ENCODE measurements around the gene ZNF587B. TPM values are rescaled to one million over a fixed set of nuclear protein-coding genes. Genes with fewer than 3 reads are reported as not detected.
"Not testable (repeated sequence)": the region's sequence is repeated elsewhere in the genome, so short reads cannot be mapped to it uniquely, and the experiment has no call there.

The ZNF587B gene
- total and polyA plus RNA-seq, 9 of the 15 experiments (the other 6 are each of a cell fraction or from before 2014, with no cell fraction given), result 7.4 to 37.5 (median 20.8) TPM

GRCh38 chr19:57849666-57850473 lies 19.8 kb downstream of the ZNF587B start, which contains the start of gene ZNF587 (continued):
- peak; percentile 23; the same call in 1 of the 2 replicates for TF ChIP-seq CHD2 (IDR thresholded peaks at IDR 0.05; ENCODE audit: low read depth, low read length)
- TF ChIP-seq POLR2B (IDR thresholded peaks at IDR 0.05; ENCODE audit: low read depth, partially characterized antibody), result peak; percentile 64
- 0 out of 2 replicates have a peak, but pooled peaks have one; percentile 6 for TF ChIP-seq TEAD4 (IDR thresholded peaks at IDR 0.05; ENCODE audit: low read length)
- TF ChIP-seq TEAD4, MYBL2 (CRISPR knock-in tag; IDR thresholded peaks at IDR 0.05; ENCODE audit: borderline replicate concordance): not testable (repeated sequence)
- peak; percentile 84 for TF ChIP-seq MXI1 (IDR thresholded peaks at IDR 0.05; ENCODE audit: low read depth, low read length)
- TF ChIP-seq FOXP1 (CRISPR knock-in tag; IDR thresholded peaks at IDR 0.05), result peak; percentile 47; the same call in 1 of the 2 replicates
- TF ChIP-seq MYC (IDR thresholded peaks at IDR 0.05; ENCODE audit: low read depth, low read length), result peak; percentile 80
- TF ChIP-seq MYC (CRISPR knock-in tag; IDR thresholded peaks at IDR 0.05; ENCODE audit: borderline replicate concordance, low read depth), result 0 out of 2 replicates have a peak, but pooled peaks have one; percentile 56
- TF ChIP-seq POLR2A (conservative IDR thresholded peaks at IDR 0.05), result peak; percentile 76
- TF ChIP-seq, protein P1, sequence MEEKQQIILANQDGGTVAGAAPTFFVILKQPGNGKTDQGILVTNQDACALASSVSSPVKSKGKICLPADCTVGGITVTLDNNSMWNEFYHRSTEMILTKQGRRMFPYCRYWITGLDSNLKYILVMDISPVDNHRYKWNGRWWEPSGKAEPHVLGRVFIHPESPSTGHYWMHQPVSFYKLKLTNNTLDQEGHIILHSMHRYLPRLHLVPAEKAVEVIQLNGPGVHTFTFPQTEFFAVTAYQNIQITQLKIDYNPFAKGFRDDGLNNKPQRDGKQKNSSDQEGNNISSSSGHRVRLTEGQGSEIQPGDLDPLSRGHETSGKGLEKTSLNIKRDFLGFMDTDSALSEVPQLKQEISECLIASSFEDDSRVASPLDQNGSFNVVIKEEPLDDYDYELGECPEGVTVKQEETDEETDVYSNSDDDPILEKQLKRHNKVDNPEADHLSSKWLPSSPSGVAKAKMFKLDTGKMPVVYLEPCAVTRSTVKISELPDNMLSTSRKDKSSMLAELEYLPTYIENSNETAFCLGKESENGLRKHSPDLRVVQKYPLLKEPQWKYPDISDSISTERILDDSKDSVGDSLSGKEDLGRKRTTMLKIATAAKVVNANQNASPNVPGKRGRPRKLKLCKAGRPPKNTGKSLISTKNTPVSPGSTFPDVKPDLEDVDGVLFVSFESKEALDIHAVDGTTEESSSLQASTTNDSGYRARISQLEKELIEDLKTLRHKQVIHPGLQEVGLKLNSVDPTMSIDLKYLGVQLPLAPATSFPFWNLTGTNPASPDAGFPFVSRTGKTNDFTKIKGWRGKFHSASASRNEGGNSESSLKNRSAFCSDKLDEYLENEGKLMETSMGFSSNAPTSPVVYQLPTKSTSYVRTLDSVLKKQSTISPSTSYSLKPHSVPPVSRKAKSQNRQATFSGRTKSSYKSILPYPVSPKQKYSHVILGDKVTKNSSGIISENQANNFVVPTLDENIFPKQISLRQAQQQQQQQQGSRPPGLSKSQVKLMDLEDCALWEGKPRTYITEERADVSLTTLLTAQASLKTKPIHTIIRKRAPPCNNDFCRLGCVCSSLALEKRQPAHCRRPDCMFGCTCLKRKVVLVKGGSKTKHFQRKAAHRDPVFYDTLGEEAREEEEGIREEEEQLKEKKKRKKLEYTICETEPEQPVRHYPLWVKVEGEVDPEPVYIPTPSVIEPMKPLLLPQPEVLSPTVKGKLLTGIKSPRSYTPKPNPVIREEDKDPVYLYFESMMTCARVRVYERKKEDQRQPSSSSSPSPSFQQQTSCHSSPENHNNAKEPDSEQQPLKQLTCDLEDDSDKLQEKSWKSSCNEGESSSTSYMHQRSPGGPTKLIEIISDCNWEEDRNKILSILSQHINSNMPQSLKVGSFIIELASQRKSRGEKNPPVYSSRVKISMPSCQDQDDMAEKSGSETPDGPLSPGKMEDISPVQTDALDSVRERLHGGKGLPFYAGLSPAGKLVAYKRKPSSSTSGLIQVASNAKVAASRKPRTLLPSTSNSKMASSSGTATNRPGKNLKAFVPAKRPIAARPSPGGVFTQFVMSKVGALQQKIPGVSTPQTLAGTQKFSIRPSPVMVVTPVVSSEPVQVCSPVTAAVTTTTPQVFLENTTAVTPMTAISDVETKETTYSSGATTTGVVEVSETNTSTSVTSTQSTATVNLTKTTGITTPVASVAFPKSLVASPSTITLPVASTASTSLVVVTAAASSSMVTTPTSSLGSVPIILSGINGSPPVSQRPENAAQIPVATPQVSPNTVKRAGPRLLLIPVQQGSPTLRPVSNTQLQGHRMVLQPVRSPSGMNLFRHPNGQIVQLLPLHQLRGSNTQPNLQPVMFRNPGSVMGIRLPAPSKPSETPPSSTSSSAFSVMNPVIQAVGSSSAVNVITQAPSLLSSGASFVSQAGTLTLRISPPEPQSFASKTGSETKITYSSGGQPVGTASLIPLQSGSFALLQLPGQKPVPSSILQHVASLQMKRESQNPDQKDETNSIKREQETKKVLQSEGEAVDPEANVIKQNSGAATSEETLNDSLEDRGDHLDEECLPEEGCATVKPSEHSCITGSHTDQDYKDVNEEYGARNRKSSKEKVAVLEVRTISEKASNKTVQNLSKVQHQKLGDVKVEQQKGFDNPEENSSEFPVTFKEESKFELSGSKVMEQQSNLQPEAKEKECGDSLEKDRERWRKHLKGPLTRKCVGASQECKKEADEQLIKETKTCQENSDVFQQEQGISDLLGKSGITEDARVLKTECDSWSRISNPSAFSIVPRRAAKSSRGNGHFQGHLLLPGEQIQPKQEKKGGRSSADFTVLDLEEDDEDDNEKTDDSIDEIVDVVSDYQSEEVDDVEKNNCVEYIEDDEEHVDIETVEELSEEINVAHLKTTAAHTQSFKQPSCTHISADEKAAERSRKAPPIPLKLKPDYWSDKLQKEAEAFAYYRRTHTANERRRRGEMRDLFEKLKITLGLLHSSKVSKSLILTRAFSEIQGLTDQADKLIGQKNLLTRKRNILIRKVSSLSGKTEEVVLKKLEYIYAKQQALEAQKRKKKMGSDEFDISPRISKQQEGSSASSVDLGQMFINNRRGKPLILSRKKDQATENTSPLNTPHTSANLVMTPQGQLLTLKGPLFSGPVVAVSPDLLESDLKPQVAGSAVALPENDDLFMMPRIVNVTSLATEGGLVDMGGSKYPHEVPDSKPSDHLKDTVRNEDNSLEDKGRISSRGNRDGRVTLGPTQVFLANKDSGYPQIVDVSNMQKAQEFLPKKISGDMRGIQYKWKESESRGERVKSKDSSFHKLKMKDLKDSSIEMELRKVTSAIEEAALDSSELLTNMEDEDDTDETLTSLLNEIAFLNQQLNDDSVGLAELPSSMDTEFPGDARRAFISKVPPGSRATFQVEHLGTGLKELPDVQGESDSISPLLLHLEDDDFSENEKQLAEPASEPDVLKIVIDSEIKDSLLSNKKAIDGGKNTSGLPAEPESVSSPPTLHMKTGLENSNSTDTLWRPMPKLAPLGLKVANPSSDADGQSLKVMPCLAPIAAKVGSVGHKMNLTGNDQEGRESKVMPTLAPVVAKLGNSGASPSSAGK (IDR thresholded peaks at IDR 0.05), result peak; percentile 24; the same call in 1 of the 2 replicates
- peak; percentile 47; the same call in 1 of the 2 replicates for TF ChIP-seq MYBL2 (IDR thresholded peaks at IDR 0.05; ENCODE audit: low read depth)
- peak; percentile 59 for TF ChIP-seq TAF1 (IDR thresholded peaks at IDR 0.05; ENCODE audit: control insufficient read depth, extremely low read depth, insufficient read depth, low read length, severe bottlenecking)
